ENCODE measurements around the gene ZFP1.

Gene ZFP1

DNA sequence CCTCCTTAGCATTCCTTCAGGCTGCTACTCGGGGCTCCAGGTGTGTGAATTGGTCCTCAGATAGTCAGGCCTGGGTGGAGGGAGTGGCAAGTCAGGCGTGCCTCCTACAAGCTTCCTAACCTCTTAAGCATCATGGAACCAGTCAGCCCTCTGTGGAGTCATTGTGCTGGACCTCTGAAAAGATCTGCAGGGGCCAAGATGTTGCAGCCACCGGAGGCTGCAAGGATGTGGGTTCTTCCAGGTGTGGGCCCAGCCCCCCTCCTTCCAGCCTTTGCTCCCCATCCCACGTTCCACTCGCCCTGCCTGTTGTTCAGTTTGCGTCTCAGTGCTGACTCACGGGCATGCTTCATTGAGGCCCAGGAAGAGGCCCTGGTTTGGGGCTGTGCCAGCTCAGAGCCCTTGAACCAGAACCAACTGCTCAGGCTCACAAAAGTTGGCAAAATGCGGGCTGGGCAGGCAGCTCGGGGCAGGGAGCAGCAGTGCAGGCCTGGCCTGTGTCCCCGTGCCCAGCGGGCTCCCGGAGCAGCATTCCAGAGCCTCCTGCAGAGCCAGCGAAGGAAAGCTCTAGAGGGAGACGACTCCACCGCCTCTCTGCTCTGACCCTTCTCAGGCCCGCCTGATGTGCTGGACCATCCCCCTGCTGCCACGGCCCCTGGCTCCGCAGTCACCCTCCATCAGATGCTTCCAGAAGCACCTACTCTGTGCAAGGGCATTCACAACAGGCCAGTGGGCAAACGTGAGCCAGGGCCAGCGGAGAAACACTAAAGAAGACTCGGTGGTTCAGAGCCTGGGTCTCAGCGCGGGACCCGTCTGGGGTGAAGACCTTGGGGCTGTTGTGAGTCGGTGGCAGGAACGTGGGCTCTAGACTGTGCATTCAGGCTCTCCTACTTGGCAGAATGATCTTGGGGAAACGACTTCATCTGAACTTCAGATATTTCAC is 39.3 kb upstream of the ZFP1 start:
- H3K27me3 ChIP-seq (ENCODE audit: insufficient read depth, low read length), result no peaks in the 10 kb centered on the region
- peaks cover 16% of the 10 kb centered on the region for H3K36me3 ChIP-seq (ENCODE audit: insufficient read depth, low read length)
- no peak overlapping the region for H3K4me3 ChIP-seq (ENCODE audit: low read length)
- no peak overlapping the region for H2AFZ ChIP-seq (ENCODE audit: low read depth, low read length)
- H3K9me3 ChIP-seq (ENCODE audit: low read length), result no peaks in the 10 kb centered on the region
- peaks cover 18% of the 10 kb centered on the region for H3K4me1 ChIP-seq (ENCODE audit: insufficient read depth, low read length)

DNA sequence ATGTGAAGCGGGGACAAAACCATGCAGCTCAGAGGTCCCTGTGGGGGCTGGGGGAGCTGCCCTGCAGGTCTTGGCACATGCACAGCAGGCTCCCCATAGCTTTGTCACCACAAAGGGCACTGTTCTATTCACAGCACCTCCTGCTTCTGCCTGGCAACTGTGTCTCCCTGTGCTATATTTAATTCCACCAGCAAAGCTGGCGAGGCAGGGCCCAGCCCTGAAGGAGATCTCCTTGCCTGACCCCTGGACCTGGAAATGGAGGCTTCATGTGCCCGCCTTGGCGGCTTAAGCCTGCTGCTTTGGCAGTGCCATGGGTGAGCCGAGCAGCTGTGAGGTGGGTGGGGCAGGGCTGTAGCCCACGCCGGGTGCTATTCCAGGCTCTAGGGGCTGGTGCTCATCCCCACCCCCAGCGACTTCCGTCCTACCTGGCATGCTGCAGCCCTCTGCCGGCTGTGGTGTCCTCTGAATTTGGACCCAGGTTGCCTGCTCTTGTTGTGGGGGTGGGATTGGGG is 38.5 kb upstream of the ZFP1 start:
- Histone ChIP-seq H3K36me3 (ENCODE audit: insufficient read depth, low read length) (peaks cover 13% of the 10 kb centered on the region), H3K4me1 (ENCODE audit: insufficient read depth, low read length) (peaks cover 18% of the 10 kb centered on the region), H3K4me3 (ENCODE audit: low read length) (no peak overlapping the region), H3K9me3 (ENCODE audit: low read length) (peaks cover 1% of the 10 kb centered on the region), H2AFZ (ENCODE audit: low read depth, low read length) (no peak overlapping the region), H3K27me3 (ENCODE audit: insufficient read depth, low read length) (no peaks in the 10 kb centered on the region)

DNA sequence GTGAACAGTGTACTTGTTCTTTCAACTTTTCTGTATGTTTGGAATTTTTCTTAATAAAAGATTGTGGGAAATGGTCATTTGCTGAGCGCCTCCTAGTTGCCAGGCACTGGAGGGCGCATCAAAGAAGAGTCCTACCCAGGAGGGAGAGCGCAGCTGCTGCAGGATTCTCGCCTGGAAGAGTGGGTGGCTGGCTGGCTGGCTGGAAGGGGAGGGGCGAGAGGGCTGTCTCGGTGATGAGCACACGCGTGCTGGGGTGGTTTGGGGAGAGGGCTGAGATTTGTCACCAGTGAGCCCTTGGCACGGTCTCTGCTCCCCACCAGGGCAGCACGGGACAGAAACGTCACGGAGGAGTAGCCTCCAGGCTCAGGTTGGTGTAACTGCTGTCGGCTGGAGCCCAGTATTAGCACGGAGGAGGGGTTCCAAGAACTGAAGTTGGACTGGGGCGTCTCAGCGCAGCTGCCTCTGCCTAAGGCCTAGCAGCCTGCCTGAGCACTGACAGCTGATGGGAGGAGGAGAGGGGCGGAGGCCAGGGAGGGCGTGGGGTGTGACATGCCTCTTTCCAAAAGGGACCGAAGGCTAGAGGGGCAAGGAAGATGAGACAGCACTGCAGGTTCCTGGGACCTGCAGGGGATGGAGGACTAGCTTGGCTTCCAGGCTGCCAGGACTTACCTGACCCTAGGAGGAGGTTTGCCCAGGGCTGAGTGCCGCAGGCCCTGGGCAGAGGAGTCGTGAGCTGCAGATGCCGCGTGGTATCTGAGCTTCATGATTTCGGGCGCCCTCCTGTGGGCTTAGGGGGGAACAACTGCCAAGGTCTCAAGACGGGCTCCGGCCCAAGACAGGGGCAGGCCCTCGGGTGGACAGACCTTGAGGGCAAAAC is 37.4 kb upstream of the ZFP1 start:
- peaks cover 8% of the 10 kb centered on the region for H3K36me3 ChIP-seq (ENCODE audit: insufficient read depth, low read length)

DNA sequence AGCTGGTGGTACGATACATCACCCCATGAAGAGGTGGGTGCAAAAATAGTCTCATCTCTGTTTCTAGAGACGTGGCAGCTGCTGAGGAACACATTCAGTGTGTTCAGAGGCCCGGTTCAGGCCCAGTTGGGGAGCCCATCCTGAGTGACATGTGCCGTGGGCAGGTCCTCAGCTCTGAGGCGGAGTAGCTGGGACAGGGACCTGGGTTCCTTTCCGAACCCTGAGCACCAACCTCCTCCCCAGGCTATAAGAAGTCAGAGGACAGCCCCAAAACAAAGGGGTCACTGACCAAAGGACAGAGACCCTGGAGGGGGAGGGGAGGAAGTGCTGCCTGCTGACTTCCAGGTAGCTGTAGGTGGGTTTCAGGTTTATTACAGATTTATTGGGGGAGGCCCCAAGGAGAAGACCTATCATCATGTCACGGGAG is 36.8 kb upstream of the ZFP1 start:
- peaks cover 18% of the 10 kb centered on the region for H3K4me1 ChIP-seq (ENCODE audit: insufficient read depth, low read length)
- no peaks in the 10 kb centered on the region for H3K27me3 ChIP-seq (ENCODE audit: insufficient read depth, low read length)
- H3K36me3 ChIP-seq (ENCODE audit: insufficient read depth, low read length), result peaks cover 3% of the 10 kb centered on the region
- H3K4me3 ChIP-seq (ENCODE audit: low read length), result no peak overlapping the region
- peaks cover 2% of the 10 kb centered on the region for H3K9me3 ChIP-seq (ENCODE audit: low read length)
- no peak overlapping the region for H2AFZ ChIP-seq (ENCODE audit: low read depth, low read length)

More for the DNA sequence above, 37.4 kb upstream of the ZFP1 start:
- Histone ChIP-seq H3K4me1 (ENCODE audit: insufficient read depth, low read length) (peaks cover 18% of the 10 kb centered on the region), H3K9me3 (ENCODE audit: low read length) (peaks cover 2% of the 10 kb centered on the region), H3K4me3 (ENCODE audit: low read length) (peak overlapping the region; percentile 5), H2AFZ (ENCODE audit: low read depth, low read length) (no peak overlapping the region), H3K27me3 (ENCODE audit: insufficient read depth, low read length) (no peaks in the 10 kb centered on the region)

DNA sequence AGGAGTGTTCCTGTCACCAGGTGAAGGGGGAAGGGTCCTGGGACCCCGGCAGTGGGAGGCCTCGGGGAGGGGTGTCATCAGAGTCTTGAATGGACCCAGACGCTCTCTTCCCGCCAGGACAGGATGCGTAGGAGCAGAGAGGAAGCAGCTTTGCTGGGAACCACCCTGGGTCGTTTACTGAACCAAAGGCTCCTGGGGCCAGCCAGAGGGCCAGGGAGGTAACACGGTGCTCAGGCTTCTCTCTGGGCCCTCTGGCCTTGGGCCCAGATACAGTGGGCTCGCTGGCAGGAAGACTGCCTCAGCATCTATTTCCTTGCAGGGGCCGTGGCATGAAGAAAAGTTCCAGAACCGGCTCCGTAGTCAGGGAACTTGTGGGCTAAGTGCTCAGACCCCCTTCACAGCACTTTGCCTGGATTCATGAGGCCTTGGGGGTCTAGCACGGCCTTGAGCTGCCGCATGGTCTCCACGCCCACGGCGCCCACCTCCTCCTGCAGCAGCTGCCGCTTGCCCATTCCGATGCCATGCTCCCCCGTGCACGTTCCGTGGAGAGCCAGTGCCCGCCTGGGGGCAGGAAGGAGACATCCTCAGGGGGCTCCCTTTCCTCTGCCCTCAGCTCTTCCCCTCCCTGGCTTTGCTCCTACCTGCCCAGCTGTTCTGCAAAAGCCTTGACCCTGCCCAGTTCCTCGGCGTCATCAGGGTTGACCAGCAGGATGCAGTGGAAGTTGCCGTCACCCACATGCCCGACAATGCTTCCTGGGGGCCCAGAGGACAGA is 36.2 kb upstream of the ZFP1 start:
- H3K36me3 ChIP-seq (ENCODE audit: insufficient read depth, low read length), result no peaks in the 10 kb centered on the region
- no peak overlapping the region for H2AFZ ChIP-seq (ENCODE audit: low read depth, low read length)
- H3K4me1 ChIP-seq (ENCODE audit: insufficient read depth, low read length), result peaks cover 18% of the 10 kb centered on the region
- peaks cover 2% of the 10 kb centered on the region for H3K9me3 ChIP-seq (ENCODE audit: low read length)
- H3K27me3 ChIP-seq (ENCODE audit: insufficient read depth, low read length), result no peaks in the 10 kb centered on the region
- no peak overlapping the region for H3K4me3 ChIP-seq (ENCODE audit: low read length)

DNA sequence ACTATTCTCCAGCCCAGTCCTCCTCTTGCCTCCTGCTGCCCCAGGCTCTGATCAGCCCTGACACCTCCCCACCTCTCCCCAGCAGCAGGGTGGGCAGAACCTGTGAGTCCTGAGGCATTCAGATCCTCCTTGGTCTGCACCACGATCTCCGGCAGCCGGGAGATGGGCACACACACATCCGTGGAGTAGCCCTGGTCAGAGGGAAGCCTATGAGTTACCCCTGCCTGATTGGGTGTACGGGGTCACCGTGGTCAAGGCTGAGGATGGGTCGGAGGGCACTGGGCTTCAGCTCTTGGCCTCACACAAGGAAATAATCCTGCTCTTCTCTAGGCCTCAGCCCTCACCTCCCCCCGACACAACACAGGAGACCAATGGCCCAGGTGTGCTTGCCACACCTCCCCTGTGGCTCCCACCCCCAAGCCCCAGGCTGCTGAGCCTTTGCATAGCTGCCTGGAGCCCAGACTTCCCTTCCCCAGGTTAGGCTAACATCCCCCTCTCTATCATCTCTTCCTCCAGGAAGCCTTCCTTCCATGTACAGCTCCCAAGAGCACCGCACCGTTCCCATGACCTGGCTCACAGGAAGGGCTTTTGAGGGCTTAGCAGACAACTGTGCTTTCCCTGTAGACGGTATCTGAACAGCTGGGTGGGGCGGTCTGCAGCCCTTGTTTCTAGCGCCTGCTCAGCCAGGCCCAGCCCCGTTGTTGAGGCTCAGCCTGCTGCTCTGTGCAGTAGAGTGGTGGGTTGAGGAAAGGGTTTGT is 35.4 kb upstream of the ZFP1 start:
- H3K27me3 ChIP-seq (ENCODE audit: insufficient read depth, low read length), result no peaks in the 10 kb centered on the region
- H3K4me1 ChIP-seq (ENCODE audit: insufficient read depth, low read length), result peaks cover 18% of the 10 kb centered on the region
- no peaks in the 10 kb centered on the region for H3K36me3 ChIP-seq (ENCODE audit: insufficient read depth, low read length)
- H2AFZ ChIP-seq (ENCODE audit: low read depth, low read length), result no peak overlapping the region
- no peak overlapping the region for H3K4me3 ChIP-seq (ENCODE audit: low read length)
- H3K9me3 ChIP-seq (ENCODE audit: low read length), result peaks cover 2% of the 10 kb centered on the region

DNA sequence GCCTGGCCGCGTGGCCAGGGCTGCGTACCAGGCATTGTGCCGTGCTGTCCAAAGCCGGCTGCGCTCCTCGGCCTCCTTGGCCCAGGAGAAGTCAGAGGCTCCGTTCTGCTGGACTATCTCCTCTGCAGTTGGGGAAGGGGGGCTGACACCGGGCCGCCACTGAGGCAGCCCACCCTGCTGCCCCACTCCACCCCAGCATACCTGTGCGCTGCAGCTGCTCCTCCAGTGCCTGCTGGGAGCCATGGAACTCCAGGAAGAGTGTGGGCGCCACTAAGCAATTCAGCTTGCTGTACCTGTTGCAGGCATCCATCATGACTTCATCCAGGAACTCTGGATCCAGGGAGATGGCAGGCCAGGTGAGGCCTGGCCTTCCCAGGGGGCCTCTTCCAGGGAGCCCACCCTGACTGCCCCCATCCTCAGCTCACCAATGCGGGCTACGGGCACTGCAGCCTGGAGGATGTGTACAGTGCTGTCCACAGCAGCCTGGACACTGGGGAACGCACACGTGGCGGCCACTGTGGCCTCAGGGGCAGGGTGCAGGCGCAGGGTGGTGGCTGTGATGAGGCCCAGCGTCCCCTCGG is 34.7 kb upstream of the ZFP1 start:
- Histone ChIP-seq H3K9me3 (ENCODE audit: low read length) (peaks cover 2% of the 10 kb centered on the region), H2AFZ (ENCODE audit: low read depth, low read length) (no peak overlapping the region), H3K4me1 (ENCODE audit: insufficient read depth, low read length) (peaks cover 18% of the 10 kb centered on the region), H3K27me3 (ENCODE audit: insufficient read depth, low read length) (no peaks in the 10 kb centered on the region), H3K4me3 (ENCODE audit: low read length) (no peak overlapping the region), H3K36me3 (ENCODE audit: insufficient read depth, low read length) (no peaks in the 10 kb centered on the region)

DNA sequence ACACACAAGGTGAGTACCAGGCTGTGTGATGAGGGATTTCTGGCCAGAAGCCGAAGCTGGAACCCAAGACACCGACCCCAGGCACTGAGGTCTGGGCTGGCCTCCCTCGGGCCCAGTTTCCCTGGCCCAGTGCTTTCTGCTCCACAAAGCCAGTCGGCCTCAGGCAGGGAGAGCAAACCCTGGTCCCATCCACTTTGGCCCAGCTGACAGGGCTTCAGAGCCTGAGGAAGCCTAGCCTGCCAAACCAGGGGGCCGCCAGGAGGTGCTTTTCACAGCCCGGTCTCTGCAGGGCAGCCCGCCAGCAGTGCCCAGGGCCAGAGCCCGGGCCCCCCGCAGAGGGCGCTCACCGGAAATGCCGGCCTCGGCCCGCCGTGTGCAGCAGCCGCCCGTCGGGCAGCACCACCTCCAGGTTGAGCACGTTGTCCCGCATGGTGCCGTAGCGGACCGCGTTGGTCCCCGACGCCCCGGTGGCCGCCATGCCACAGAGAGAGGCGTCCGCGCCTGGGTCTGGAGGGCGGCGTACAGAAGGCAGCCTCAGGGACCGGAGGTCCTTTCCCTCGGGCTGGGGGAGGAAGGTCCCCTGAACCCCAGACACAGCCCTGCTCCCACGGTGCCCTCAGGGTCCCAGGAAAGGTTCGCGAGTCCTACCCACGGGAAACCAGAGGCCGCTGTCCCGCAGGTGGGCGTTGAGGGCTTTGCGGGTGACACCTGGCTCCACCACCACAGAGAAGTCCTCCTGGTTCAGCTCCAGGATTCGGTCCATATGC is 34.0 kb upstream of the ZFP1 start:
- no peaks in the 10 kb centered on the region for H3K27me3 ChIP-seq (ENCODE audit: insufficient read depth, low read length)
- no peak overlapping the region for H3K4me3 ChIP-seq (ENCODE audit: low read length)
- peaks cover 18% of the 10 kb centered on the region for H3K4me1 ChIP-seq (ENCODE audit: insufficient read depth, low read length)
- H2AFZ ChIP-seq (ENCODE audit: low read depth, low read length), result no peak overlapping the region
- H3K9me3 ChIP-seq (ENCODE audit: low read length), result peaks cover 2% of the 10 kb centered on the region
- no peaks in the 10 kb centered on the region for H3K36me3 ChIP-seq (ENCODE audit: insufficient read depth, low read length)

DNA sequence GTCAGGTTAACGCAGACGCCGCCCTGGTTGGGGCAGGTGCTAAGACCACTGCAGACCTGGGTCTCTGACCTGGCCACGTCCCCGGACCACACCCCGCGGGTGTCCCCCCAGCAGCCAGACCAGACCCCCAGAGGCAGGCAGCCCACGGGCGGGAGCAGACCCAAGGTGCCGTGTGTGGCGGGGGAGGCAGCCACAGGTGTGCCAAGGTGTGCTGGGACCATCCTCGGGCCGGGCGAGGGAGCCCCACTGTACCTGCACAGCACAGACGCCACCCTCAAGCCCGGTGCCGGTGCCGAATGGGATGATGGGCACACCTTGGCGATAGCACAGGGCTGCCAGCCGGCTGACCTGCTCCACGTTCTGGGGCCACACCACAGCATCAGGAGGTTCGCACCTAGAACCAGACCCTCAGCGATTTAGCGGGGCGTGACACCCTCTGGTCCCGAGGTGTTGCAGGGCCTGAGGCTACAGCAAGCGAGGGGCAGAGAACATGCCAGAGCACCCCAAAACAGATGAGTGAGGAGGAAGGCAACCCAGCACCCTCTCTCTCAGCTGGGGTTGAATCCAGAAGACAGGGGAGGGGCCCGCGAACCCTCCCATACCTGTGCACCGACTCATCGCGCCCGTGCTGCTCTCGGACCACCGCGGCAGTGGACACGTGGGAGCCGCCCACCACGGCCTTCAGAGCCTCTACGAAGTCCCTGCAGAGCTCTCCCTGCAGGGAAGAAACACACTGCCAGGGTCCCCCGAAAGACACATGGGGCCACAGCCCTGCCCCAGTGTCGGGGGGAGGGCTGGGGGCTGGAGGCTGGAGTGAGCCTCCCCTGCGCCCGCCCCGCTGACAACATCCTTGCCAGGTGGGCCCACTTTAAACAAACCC is 33.1 kb upstream of the ZFP1 start:
- Histone ChIP-seq H2AFZ (ENCODE audit: low read depth, low read length) (no peak overlapping the region), H3K4me1 (ENCODE audit: insufficient read depth, low read length) (peaks cover 9% of the 10 kb centered on the region), H3K4me3 (ENCODE audit: low read length) (no peak overlapping the region), H3K36me3 (ENCODE audit: insufficient read depth, low read length) (no peaks in the 10 kb centered on the region), H3K9me3 (ENCODE audit: low read length) (peaks cover 2% of the 10 kb centered on the region), H3K27me3 (ENCODE audit: insufficient read depth, low read length) (no peaks in the 10 kb centered on the region)

DNA sequence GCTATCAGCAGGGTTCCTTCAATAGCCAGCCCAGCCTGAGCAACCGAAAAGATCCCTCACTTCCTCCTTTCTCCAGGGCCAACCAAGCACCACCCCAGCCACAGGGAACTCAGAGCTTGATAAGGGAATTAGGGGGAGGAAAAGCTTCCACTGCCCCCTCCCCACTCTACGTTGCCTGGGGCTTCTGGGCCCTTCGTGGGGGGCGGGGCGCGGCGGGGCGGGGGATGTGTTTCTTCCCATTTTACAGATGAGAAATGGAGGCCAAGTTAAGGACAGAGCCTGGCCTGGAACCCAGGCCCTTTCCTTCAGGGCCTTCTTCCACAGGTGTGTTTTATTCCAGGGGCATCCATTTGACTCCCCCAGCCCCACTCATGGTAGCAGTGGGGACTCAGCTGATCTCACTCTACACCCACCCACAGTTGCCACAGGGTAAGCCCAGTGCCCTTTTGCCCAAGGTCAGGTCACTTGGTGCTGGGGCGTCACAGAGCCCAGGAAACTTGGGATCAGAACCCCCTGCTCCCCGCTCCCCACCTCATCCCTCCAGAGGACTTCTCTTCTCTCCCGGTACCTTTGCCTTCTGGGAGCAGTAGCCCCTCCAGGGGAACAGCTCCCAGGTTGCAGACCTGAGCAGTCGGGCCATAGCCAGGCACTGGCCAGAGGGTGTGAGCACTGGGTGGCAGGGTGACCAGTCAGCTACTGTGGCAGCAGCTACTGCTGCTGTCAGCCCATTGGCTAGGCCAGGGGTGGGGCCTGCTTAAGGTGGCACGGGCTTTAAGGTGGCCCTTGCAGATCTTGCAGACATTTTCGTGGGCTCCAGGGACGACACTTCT is 32.0 kb upstream of the ZFP1 start, which contains the start of gene LDHD:
Gene LDHD (minus strand): TSS at position 700 of the 830 bp plus-strand sequence. CDS start 60 bp downstream, at position 640.
- peaks cover 2% of the 10 kb centered on the region for H3K9me3 ChIP-seq (ENCODE audit: low read length)
- H3K4me1 ChIP-seq (ENCODE audit: insufficient read depth, low read length), result no peaks in the 10 kb centered on the region
- no peak within 1 kb of the TSS for H3K4me3 ChIP-seq (ENCODE audit: low read length)
- H3K36me3 ChIP-seq (ENCODE audit: insufficient read depth, low read length), result no peaks in the 10 kb centered on the region
- H2AFZ ChIP-seq (ENCODE audit: low read depth, low read length), result peak within 1 kb of the TSS; percentile 11
- H3K27me3 ChIP-seq (ENCODE audit: insufficient read depth, low read length), result no peaks in the 10 kb centered on the region

Data from neuron (in vitro differentiated cells).